NCI-H1105 (cell line): ENCODE measurements around the gene PCOLCE2.

Experiments used
- DNase-seq: peaks from one replicate; lab custom pipeline; 2025; lab: John Stamatoyannopoulos, UW

The PCOLCE2 gene

GRCh38 chr3:142808103-142808917 is 80.6 kb downstream of the PCOLCE2 start:
- no peak for DNase-seq

DNA sequence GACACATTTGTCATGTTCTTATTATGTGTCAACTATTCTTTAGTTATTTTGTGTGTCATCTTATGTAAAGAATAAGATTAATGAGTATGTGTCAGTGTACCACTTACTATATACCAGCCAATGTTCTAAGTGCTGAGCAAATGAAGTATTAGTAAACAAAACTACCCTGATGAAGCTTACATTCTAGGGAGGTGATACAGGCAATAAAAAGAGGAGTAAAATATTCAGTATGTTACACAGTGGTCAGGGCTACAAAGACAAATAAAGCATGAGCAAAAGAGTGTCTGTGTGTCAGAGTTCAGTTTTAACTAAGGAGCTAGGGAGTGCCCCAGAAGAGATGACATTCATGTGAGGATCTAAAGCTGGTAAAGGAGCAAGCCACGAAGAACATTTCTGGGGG is 86.0 kb downstream of the PCOLCE2 start:
- DNase-seq, result no peak

DNA sequence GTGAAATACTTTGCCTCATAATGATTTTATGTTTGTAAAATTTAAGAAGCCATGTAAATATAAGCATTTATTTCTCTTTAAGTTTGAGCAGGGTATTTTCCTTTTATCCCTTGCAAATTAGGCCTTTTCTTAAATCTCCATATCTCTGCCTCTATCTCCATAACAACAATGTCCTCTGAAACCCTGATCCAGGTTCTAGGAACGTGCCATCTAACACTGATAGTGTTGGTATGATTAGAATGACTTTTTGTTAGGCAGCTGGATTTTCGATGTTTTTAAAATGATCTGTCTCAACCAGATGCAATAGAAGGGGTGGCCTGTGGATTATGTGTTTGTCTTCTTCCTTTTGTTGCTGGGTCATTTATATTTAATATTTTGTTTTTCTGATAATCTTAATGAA is 87.1 kb downstream of the PCOLCE2 start:
- no peak for DNase-seq

GRCh38 chr3:142796823-142797222 is 92.1 kb downstream of the PCOLCE2 start:
- no peak for DNase-seq

- DNase-seq, result no peak
Observed at GRCh38 chr3:142795332-142795731, 93.6 kb downstream of the PCOLCE2 start.

- DNase-seq, result no peak
Observed at GRCh38 chr3:142794508-142794907, 94.4 kb downstream of the PCOLCE2 start.

GRCh38 chr3:142787719-142788118 is 101.2 kb downstream of the PCOLCE2 start:
- DNase-seq, result no peak

- DNase-seq, result no peak
Observed at GRCh38 chr3:142785996-142786395, 102.9 kb downstream of the PCOLCE2 start.

GRCh38 chr3:142784228-142784627 is 104.7 kb downstream of the PCOLCE2 start:
- DNase-seq, result no peak

DNA sequence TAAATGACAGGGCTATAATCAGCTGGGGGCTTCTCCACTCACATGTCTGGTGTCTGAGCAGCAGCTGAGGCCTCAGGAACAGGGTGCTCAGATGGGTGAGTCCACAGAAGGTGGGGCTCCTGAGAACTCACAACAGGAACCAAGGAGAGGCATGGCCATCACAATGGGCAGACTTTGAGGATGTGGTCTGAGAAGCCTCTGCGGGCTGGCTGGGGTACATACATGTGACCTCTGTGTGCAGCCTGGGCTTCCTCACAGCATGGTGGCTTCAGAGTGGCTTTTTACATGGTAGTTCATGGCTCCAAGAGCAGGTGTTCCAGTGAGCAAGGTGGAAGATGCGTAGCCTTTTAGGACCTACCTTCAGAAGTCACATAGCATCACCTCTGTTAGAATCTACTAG is 106.3 kb downstream of the PCOLCE2 start:
- DNase-seq, result no peak

- no peak for DNase-seq
Observed at GRCh38 chr3:142779591-142779990, 109.3 kb downstream of the PCOLCE2 start.

- no peak for DNase-seq
Observed at GRCh38 chr3:142778541-142778940, 110.3 kb downstream of the PCOLCE2 start.

- no peak for DNase-seq
Observed at GRCh38 chr3:142777927-142778326, 111.0 kb downstream of the PCOLCE2 start.

DNA sequence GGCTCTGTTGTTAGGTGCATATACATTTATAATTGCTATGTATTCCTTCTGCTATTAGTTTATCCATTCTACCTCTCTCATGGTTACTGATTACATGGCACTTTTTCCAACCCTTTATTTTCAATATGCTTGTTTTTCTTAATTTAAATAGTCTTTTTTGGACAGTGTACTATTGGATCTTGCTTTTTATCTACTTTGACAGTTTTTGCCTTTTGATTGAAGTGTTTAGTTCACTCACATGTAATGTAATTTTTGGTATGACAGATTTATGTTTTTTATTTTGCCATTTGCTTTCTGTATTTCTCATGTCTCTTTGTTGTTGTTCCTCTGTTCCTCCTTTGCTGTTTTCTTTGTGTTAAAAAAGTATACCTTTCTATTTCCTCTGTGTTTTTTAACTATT is 120.5 kb downstream of the PCOLCE2 start:
- no peak for DNase-seq
